Body of pancreas (tissue), 4 donors: ENCODE data around the gene KDM4B. TPM values are rescaled to one million over a fixed set of nuclear protein-coding genes. Genes with fewer than 3 reads are reported as not detected.

ENCODE experiments used
- ATAC-seq: fragments of 150-250 bp; one replicate; pipeline ENCODE4 v1.9.1; 2016
- DNase-seq, 4 donors: peaks; one replicate each; pipeline ENCODE4 v3.0.0-alpha.2; 2019
- H3K27ac ChIP-seq, 4 donors: fragments of 200-600 bp; sonication (generic); 1 replicate in 3 of 4; 2 replicates in 1 of 4; pipeline versions ENCODE4 v1.5.1 to v1.6.1; 2016 to 2019; ENCODE audit warnings: mild to moderate bottlenecking in 1 of 4, mixed read lengths in 1 of 4, moderate library complexity in 1 of 4
- H3K27me3 ChIP-seq, 2 donors: fragments of 200-600 bp; sonication (generic); one replicate each; pipeline ENCODE4 v1.6.0; 2016; ENCODE audit warnings: mild to moderate bottlenecking in 1 of 2
- H3K36me3 ChIP-seq, 2 donors: fragments of 200-600 bp; sonication (generic); replicated peaks in 1 of 2; 2 replicates each; pipeline ENCODE4 v1.5.1; 2016; ENCODE audit warnings: low read depth in 2 of 2; ENCODE audit not compliant: insufficient read depth in 1 of 2
- H3K4me1 ChIP-seq: fragments of 200-600 bp; sonication (generic); one replicate; pipeline ENCODE4 v1.6.0; 2016
- H3K4me3 ChIP-seq, 2 donors: fragments of 200-600 bp; sonication (generic); 1 replicate in 1 of 2; 2 replicates in 1 of 2; pipeline ENCODE4 v1.5.1; 2016 to 2019
- H3K9me3 ChIP-seq, 3 donors: fragments of 200-600 bp; sonication (generic); 1 replicate in 2 of 3; 2 replicates in 1 of 3; pipeline ENCODE4 v1.5.1; 2016
- POLR2A ChIP-seq, 3 donors: fragments of 450-650 bp; IDR thresholded peaks; one replicate each; pipeline ENCODE4 v1.6.1; 2016; ENCODE audit warnings: antibody characterized with exemption in 3 of 3, mild to moderate bottlenecking in 2 of 3
- WGBS, 2 donors: methylation state at CpG; one replicate each; pipeline ENCODE4 v1.1.5; 2017; 5-methylcytosine and 5-hydroxymethylcytosine counted together
- intact Hi-C: fragments of 100-400 bp; cut with DNase I; formaldehyde crosslinking; loops from one replicate; pipeline ENCODE4 v1.15.1; 2023
- total RNA-seq, 2 donors: library from RNA; depleted of rRNA; stranded (reverse); fragments of >200 nt; gene quantifications; one replicate each; pipeline ENCODE4 v1.1.0, GENCODE V29; 2016
- TF ChIP-seq, protein P1 (sequence below), 7 experiments: fragments of 450-650 bp in 4 of 7; fragments of 200-600 bp in 3 of 7; sonication (generic) in 3 of 7; IDR thresholded peaks; one replicate each; pipeline ENCODE4 v1.5.1; 2016 to 2019; ENCODE audit warnings: antibody characterized with exemption in 7 of 7

KDM4B gene
- total RNA-seq, 2 donors from 2014 or later: 18.9 to 35.3 TPM

DNA sequence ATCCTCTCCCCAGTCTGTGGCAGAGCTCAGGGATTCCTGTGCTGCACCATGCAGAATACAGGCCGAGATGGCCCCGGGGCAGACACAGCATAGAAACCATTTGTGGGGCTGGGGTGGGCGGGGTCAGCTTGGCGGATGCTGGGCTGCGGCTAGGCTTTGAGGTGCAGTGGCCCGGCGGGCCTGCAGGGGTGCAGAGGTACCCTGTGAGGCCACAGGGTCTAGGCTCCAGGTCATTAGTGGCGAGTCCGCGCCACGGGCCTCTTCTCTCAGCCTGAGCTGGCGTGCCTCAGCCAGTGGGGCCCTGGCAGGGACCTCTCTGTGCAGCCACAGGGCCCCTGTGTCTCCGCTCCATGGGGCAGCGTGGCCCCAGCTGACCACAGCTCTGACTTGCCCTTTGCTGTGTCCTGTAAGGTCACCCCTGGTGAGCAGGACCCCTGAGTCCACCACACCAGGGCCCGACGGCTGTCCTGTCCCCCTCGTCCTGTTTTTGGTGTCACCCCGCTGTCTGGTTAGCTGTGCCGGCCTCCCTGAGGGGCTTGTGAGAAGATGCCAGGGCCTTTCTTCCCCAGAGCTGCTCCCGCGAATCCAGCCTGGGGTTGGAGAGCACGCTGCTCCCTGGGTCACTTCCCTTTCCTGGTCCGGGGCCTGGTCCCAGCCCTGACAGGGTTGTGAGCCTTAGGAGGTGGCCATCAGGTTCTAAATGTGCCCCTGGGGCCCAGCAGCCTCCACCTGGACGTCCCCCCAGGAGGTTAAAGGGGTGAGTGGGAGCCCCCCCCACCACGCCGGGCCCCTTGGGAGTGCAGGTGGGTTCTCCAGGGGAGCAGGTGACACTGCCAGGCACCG, 12.1 kb downstream of the KDM4B start:
- Histone ChIP-seq H3K27ac (peak overlapping the region in 1 of 4 donors; percentile 7), H3K9me3 (no peaks in the 10 kb centered on the region), H3K36me3 (no peaks in the 10 kb centered on the region), H3K4me3 (no peak overlapping the region), H3K27me3 (no peaks in the 10 kb centered on the region), H3K4me1 (peaks cover 53% of the 10 kb centered on the region)
- TF ChIP-seq, protein P1, sequence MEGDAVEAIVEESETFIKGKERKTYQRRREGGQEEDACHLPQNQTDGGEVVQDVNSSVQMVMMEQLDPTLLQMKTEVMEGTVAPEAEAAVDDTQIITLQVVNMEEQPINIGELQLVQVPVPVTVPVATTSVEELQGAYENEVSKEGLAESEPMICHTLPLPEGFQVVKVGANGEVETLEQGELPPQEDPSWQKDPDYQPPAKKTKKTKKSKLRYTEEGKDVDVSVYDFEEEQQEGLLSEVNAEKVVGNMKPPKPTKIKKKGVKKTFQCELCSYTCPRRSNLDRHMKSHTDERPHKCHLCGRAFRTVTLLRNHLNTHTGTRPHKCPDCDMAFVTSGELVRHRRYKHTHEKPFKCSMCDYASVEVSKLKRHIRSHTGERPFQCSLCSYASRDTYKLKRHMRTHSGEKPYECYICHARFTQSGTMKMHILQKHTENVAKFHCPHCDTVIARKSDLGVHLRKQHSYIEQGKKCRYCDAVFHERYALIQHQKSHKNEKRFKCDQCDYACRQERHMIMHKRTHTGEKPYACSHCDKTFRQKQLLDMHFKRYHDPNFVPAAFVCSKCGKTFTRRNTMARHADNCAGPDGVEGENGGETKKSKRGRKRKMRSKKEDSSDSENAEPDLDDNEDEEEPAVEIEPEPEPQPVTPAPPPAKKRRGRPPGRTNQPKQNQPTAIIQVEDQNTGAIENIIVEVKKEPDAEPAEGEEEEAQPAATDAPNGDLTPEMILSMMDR (IDR thresholded peaks at IDR 0.05): no peak
- no peak for TF ChIP-seq POLR2A (IDR thresholded peaks at IDR 0.05)
- 76 to 100% methylated on average over 4 to 25 of the region's 27 CpGs for WGBS, 2 donors
- ATAC-seq (no peak), DNase-seq (no peak)
- intact Hi-C loops: no loop called here

DNA sequence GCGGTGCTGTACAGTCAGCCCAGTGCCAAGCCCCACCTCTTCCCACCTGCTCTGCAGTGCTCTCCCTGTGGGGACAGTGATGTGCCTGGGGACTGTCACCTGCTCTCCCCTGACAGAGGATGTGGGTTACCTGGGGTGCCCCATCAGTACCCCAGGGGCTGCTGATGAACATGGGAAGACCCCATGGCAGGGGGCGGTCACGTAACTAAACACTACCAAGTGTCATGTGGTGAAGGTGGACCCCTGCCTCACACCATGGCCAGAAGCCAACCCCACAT, 12.7 kb downstream of the KDM4B start:
- Histone ChIP-seq H3K9me3 (no peaks in the 10 kb centered on the region), H3K36me3 (no peaks in the 10 kb centered on the region), H3K4me3 (no peak overlapping the region), H3K27ac (peak overlapping the region in 1 of 4 donors; percentile 7), H3K4me1 (peaks cover 52% of the 10 kb centered on the region), H3K27me3 (no peaks in the 10 kb centered on the region)
- no peak for TF ChIP-seq POLR2A (IDR thresholded peaks at IDR 0.05)
- TF ChIP-seq, protein P1 (IDR thresholded peaks at IDR 0.05): no peak
- intact Hi-C loops: no loop called here
- DNase-seq (no peak), ATAC-seq (no peak)
- 74% methylated on average over 3 of the region's 3 CpGs; no CpG with 5 or more reads in 1 of the 2 donors for WGBS, 2 donors

DNA sequence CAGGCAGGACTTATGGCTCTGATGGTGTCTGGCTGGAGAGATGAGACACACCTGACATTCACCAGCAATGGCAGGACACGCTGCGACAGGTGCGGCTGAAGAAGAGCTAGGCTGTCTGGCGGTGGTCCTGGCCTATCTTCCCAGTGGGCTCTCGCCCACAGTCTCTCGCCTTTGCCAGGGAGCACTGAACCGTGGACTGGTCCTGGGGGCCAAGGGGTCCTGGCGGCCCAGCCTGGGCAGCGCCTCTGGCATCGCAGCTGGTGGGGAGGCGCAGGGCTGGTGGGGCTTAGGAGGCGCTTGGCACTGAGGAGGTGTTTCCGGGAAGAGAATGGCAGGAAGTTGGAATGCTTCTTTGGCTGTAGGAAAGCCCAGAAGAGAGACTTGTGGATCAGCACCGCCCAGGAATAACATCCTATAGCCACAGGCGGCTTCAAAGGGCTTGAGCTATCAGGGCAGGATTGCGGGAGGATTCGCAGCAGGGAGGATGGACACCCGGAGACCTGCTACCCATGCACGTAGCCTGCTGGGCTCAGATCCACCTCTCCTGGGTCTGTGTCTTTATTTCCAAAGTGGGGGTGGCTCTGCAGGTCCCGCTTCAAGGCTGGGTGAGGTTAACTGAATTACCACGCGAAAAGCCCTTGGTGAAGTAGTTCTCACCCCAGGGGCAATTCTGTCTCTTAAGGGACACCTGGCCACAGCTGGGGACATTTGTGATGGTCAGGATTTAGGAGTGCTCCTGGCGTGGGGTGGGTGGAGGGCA, 14.6 kb downstream of the KDM4B start:
- Histone ChIP-seq H3K4me3 (no peak overlapping the region), H3K9me3 (no peaks in the 10 kb centered on the region), H3K36me3 (no peaks in the 10 kb centered on the region), H3K27ac (no peak overlapping the region), H3K4me1 (peaks cover 44% of the 10 kb centered on the region), H3K27me3 (no peaks in the 10 kb centered on the region)
- no peak for ATAC-seq
- intact Hi-C loops: no loop called here
- WGBS, 2 donors: 80 to 89% methylated on average over 1 to 23 of the region's 23 CpGs
- DNase-seq: no peak
- TF ChIP-seq, protein P1 (IDR thresholded peaks at IDR 0.05): no peak
- no peak for TF ChIP-seq POLR2A (IDR thresholded peaks at IDR 0.05)

DNA sequence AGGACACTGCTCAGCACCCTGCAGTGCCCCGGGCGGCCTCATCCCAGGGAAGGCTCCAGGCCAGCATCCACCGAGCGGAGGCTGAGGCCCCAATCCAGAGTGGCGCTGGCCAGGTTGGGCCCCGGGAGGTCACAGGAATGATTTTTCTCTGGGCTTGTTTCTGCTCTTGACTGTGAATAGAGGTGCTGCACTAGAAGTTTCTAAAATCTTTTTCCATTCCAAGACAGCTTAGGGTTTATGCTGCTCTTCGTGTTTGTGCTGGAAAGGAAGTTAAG, 15.1 kb downstream of the KDM4B start:
- 74 to 94% methylated on average over 2 to 7 of the region's 7 CpGs for WGBS, 2 donors
- no peaks in the 10 kb centered on the region for H3K36me3 ChIP-seq
- DNase-seq (no peak), ATAC-seq (no peak)
- peaks cover 39% of the 10 kb centered on the region for H3K4me1 ChIP-seq
- no peak overlapping the region for H3K4me3 ChIP-seq
- intact Hi-C loops: no loop called here
- H3K27ac ChIP-seq: no peak overlapping the region
- no peaks in the 10 kb centered on the region for H3K9me3 ChIP-seq
- H3K27me3 ChIP-seq: no peaks in the 10 kb centered on the region
- TF ChIP-seq, protein P1 (IDR thresholded peaks at IDR 0.05): no peak
- no peak for TF ChIP-seq POLR2A (IDR thresholded peaks at IDR 0.05)
